Glutamatergic neuron (in vitro differentiated cells): ENCODE results near the gene NOC3L. TPM values are rescaled to one million over a fixed set of nuclear protein-coding genes. Genes with fewer than 3 reads are reported as not detected.
A peak's percentile ranks its signal among the peaks of the same experiment; 100 is the strongest.

ENCODE experiments used
- DNase-seq: peaks from one replicate; pipeline ENCODE4 v3.0.0; 2022
- H3K27ac Mint-ChIP-seq: one replicate; pipeline ENCODE4 v1.8.0; 2020; ENCODE audit warnings: mild to moderate bottlenecking, mixed read lengths, inconsistent platforms; ENCODE audit not compliant: unreplicated experiment
- H3K27me3 Mint-ChIP-seq: one replicate; pipeline ENCODE4 v1.8.0; 2020; ENCODE audit warnings: mild to moderate bottlenecking, moderate library complexity, mixed read lengths, inconsistent platforms; ENCODE audit not compliant: unreplicated experiment
- H3K36me3 Mint-ChIP-seq: one replicate; pipeline ENCODE4 v1.8.0; 2020; ENCODE audit warnings: mild to moderate bottlenecking, mixed read lengths, inconsistent platforms; ENCODE audit not compliant: unreplicated experiment
- H3K4me1 Mint-ChIP-seq: one replicate; pipeline ENCODE4 v1.8.0; 2020; ENCODE audit warnings: mild to moderate bottlenecking, low read depth, mixed read lengths, inconsistent platforms; ENCODE audit not compliant: unreplicated experiment
- H3K4me3 Mint-ChIP-seq: one replicate; pipeline ENCODE4 v1.8.0; 2020; ENCODE audit warnings: mild to moderate bottlenecking, mixed read lengths, inconsistent platforms; ENCODE audit not compliant: unreplicated experiment
- H3K9me3 Mint-ChIP-seq: one replicate; pipeline ENCODE4 v1.8.0; 2020; ENCODE audit warnings: mild to moderate bottlenecking, moderate library complexity, mixed read lengths, inconsistent platforms; ENCODE audit not compliant: unreplicated experiment
- CTCF ChIP-seq: fragments of 200-600 bp; sonication (generic); IDR thresholded peaks from one replicate; pipeline ENCODE4 v1.5.0; 2021; ENCODE audit not compliant: partially characterized antibody, unreplicated experiment
- total RNA-seq: library from RNA; stranded (reverse); fragmentation: NEBNext Ultra II Directional; extraction: Animal tissue kit (Norgen Biotek cat#: 25700); gene quantifications from one replicate; pipeline ENCODE4 v1.2.1, GENCODE V29; 2021; ENCODE audit not compliant: unreplicated experiment

Gene NOC3L
- total RNA-seq, 1 donor from 2014 or later: 11.6 TPM

GRCh38 chr10:94363251-94363565 is 469 bp upstream of the NOC3L start:
- Mint-ChIP-seq H3K27me3 (peaks cover 2% of the 10 kb centered on the region), H3K4me1 (peaks cover 3% of the 10 kb centered on the region), H3K27ac (no peak overlapping the region), H3K4me3 (peak overlapping the region; percentile 94), H3K36me3 (no peaks in the 10 kb centered on the region), H3K9me3 (peaks cover 2% of the 10 kb centered on the region)
- DNase-seq: no peak
- TF ChIP-seq CTCF: no peak

- peaks cover 2% of the 10 kb centered on the region for H3K9me3 Mint-ChIP-seq
- no peak for DNase-seq
- H3K27me3 Mint-ChIP-seq: peaks cover 2% of the 10 kb centered on the region
- no peak overlapping the region for H3K27ac Mint-ChIP-seq
- H3K4me1 Mint-ChIP-seq: peaks cover 3% of the 10 kb centered on the region
- H3K4me3 Mint-ChIP-seq: peak overlapping the region; percentile 94
- H3K36me3 Mint-ChIP-seq: no peaks in the 10 kb centered on the region
- TF ChIP-seq CTCF: no peak
These were observed 1.5 kb downstream of the NOC3L start for GRCh38 chr10:94361171-94361794.

- no peak for DNase-seq
- no peaks in the 10 kb centered on the region for H3K27me3 Mint-ChIP-seq
- H3K4me3 Mint-ChIP-seq: no peak overlapping the region
- TF ChIP-seq CTCF: no peak
- H3K36me3 Mint-ChIP-seq: no peaks in the 10 kb centered on the region
- no peaks in the 10 kb centered on the region for H3K9me3 Mint-ChIP-seq
- peak overlapping the region; percentile 41 for H3K27ac Mint-ChIP-seq
- peaks cover 3% of the 10 kb centered on the region for H3K4me1 Mint-ChIP-seq
These were observed 4.3 kb downstream of the NOC3L start for GRCh38 chr10:94358480-94358879.

DNA sequence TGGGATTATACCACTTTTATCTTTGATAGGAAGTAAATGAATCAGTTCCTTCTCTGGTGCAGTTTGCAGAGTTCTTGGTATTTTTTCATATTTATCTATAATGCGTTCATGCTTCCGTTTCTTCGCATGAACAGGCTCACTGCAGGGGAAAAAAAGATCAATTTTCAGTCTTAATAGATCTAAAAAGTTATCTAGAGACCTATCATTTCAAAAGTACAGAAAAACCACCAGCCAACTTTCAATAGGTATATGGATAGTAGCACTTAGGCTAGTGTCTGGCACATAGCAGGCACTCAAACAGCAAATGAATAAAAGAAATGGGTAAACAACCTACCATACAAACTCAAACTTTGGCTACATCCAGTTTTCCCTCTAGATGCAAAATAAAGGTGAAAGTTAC is 5.5 kb downstream of the NOC3L start:
- H3K27ac Mint-ChIP-seq: no peak overlapping the region

DNA sequence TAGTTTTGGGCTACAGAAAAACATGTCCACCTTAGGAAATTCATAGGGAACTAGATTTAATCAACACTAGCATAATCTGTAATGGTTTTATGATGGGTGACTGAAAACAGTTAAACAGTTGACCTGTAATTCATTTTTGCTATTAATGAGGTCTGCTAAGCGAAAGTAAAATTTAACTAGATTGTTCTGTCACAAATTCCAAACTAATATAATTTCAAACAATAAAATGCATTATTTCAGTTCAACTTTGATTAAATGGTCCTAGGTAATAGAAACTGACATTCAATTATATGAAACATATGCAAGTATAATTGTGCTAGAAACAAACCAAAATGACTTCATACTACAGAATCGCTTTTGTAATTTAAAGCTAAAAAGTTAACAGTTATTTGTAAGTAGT is 6.9 kb downstream of the NOC3L start:
- H3K36me3 Mint-ChIP-seq: no peaks in the 10 kb centered on the region
- H3K4me1 Mint-ChIP-seq: no peaks in the 10 kb centered on the region
- TF ChIP-seq CTCF: no peak
- H3K4me3 Mint-ChIP-seq: no peak overlapping the region
- no peaks in the 10 kb centered on the region for H3K27me3 Mint-ChIP-seq
- H3K27ac Mint-ChIP-seq: no peak overlapping the region
- no peak for DNase-seq
- H3K9me3 Mint-ChIP-seq: no peaks in the 10 kb centered on the region

More for the DNA sequence above, 5.5 kb downstream of the NOC3L start:
- H3K4me3 Mint-ChIP-seq: no peak overlapping the region
- peaks cover 3% of the 10 kb centered on the region for H3K4me1 Mint-ChIP-seq
- no peak for DNase-seq
- no peaks in the 10 kb centered on the region for H3K36me3 Mint-ChIP-seq
- no peaks in the 10 kb centered on the region for H3K27me3 Mint-ChIP-seq
- no peak for TF ChIP-seq CTCF
- H3K9me3 Mint-ChIP-seq: no peaks in the 10 kb centered on the region
